Neural progenitor cell (in vitro differentiated cells): Measurements from ENCODE around the gene KRT9.

Experiments used
- EZH2 ChIP-seq: fragments of 200-600 bp; sonication (generic); IDR thresholded peaks from 2 replicates; pipeline ENCODE4 v1.6.1; 2017; ENCODE audit warnings: antibody characterized with exemption, mild to moderate bottlenecking, moderate library complexity
- EZH2phosphoT487 ChIP-seq: fragments of 200-600 bp; sonication (generic); IDR thresholded peaks from 2 replicates; pipeline ENCODE4 v1.6.1; 2017; ENCODE audit warnings: antibody characterized with exemption
- TF ChIP-seq, protein P1 (sequence below): fragments of 200-600 bp; sonication (generic); IDR thresholded peaks from 2 replicates; pipeline ENCODE4 v1.5.1; 2017; ENCODE audit warnings: antibody characterized with exemption, mild to moderate bottlenecking

DNA sequence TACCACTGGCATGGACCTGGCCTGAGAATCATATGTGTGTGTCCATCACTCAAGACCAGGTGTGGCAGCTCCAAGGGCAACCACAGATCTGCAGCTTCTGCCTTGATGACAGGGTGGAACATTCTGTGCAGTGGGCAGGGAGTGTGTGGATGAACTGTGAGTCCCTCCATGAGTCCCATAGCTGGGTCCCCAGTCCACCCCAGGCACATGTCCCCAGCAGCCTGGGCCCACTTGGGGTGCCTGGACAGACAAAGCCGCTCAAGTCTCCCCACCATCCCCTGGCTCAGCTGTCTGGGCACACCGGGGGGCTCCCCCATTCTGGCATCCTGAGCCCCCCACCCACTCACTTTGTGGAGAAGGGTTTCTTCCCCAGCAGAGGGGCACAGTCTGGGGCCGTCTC, 45.3 kb upstream of the KRT9 start:
- TF ChIP-seq, protein P1, sequence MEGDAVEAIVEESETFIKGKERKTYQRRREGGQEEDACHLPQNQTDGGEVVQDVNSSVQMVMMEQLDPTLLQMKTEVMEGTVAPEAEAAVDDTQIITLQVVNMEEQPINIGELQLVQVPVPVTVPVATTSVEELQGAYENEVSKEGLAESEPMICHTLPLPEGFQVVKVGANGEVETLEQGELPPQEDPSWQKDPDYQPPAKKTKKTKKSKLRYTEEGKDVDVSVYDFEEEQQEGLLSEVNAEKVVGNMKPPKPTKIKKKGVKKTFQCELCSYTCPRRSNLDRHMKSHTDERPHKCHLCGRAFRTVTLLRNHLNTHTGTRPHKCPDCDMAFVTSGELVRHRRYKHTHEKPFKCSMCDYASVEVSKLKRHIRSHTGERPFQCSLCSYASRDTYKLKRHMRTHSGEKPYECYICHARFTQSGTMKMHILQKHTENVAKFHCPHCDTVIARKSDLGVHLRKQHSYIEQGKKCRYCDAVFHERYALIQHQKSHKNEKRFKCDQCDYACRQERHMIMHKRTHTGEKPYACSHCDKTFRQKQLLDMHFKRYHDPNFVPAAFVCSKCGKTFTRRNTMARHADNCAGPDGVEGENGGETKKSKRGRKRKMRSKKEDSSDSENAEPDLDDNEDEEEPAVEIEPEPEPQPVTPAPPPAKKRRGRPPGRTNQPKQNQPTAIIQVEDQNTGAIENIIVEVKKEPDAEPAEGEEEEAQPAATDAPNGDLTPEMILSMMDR: no peak
- TF ChIP-seq EZH2: no peak
- no peak for TF ChIP-seq EZH2phosphoT487
